Vagina (tissue), 2 donors: ENCODE measurements around the gene LPIN1. TPM values are rescaled to one million over a fixed set of nuclear protein-coding genes. Genes with fewer than 3 reads are reported as not detected.

ENCODE experiments used
- DNase-seq, 2 donors: peaks; one replicate each; pipeline ENCODE4 v3.0.0-alpha.2; 2017; ENCODE audit errors: extremely low spot score in 2 of 2
- H3K27ac ChIP-seq: fragments of 200-600 bp; sonication (generic); one replicate; pipeline ENCODE4 v1.5.1; 2019
- H3K27me3 ChIP-seq: fragments of 200-600 bp; sonication (generic); one replicate; pipeline ENCODE4 v1.5.1; 2019
- H3K36me3 ChIP-seq, 2 donors: fragments of 200-600 bp; sonication (generic); one replicate each; pipeline ENCODE4 v1.5.1; 2017 to 2019
- H3K4me1 ChIP-seq: fragments of 200-600 bp; sonication (generic); one replicate; pipeline ENCODE4 v1.5.1; 2019
- H3K4me3 ChIP-seq, 2 donors: fragments of 200-600 bp; sonication (generic); 1 replicate in 1 of 2; 2 replicates in 1 of 2; pipeline ENCODE4 v1.5.1; 2016 to 2019
- H3K9me3 ChIP-seq: fragments of 200-600 bp; sonication (generic); one replicate; pipeline ENCODE4 v1.5.1; 2019
- CTCF ChIP-seq, 3 experiments: fragments of 450-650 bp in 2 of 3; fragments of 200-600 bp in 1 of 3; sonication (generic) in 1 of 3; IDR thresholded peaks; one replicate each; pipeline ENCODE4 v1.5.1; 2017 to 2019; ENCODE audit warnings: antibody characterized with exemption in 3 of 3, mild to moderate bottlenecking in 2 of 3, moderate library complexity in 2 of 3
- POLR2A ChIP-seq, 2 donors: fragments of 450-650 bp; IDR thresholded peaks; one replicate each; pipeline ENCODE4 v1.6.1; 2017; ENCODE audit warnings: antibody characterized with exemption in 2 of 2, mild to moderate bottlenecking in 2 of 2, moderate library complexity in 2 of 2
- POLR2AphosphoS5 ChIP-seq, 2 donors: sonication (generic); formaldehyde crosslinking; IDR thresholded peaks; one replicate each; pipeline ENCODE4 v1.9.0; 2017; ENCODE audit warnings: antibody characterized with exemption in 2 of 2, mild to moderate bottlenecking in 2 of 2, low read depth in 1 of 2; ENCODE audit not compliant: insufficient read depth in 1 of 2
- intact Hi-C: fragments of 100-400 bp; cut with DNase I; formaldehyde crosslinking; loops from one replicate; pipeline ENCODE4 v1.15.1; 2023
- total RNA-seq: library from RNA; depleted of rRNA; stranded (reverse); fragments of >200 nt; gene quantifications from one replicate; pipeline ENCODE4 v1.2.3, GENCODE V29; 2016

Gene LPIN1
- total RNA-seq, 1 donor from 2014 or later = 67.5 TPM

- Histone ChIP-seq H3K27me3 (no peaks in the 10 kb centered on the region), H3K9me3 (no peaks in the 10 kb centered on the region), H3K27ac (no peak overlapping the region), H3K4me3 (no peak overlapping the region), H3K36me3 (peaks cover 0 to 52% of the 10 kb centered on the region in 2 donors), H3K4me1 (no peaks in the 10 kb centered on the region)
- intact Hi-C loops = no loop called here
- TF ChIP-seq POLR2A (IDR thresholded peaks at IDR 0.05) = no peak
- no peak for TF ChIP-seq CTCF (IDR thresholded peaks at IDR 0.05)
- TF ChIP-seq POLR2AphosphoS5 (IDR thresholded peaks at IDR 0.05; ENCODE audit: insufficient read depth in 1 of 2, low read depth in 1 of 2) = no peak
- peak in 1 of 2 donors; percentile 55 for DNase-seq
Measured at GRCh38 chr2:11786592-11786991, 40.2 kb downstream of the LPIN1 start.

- peak in 1 of 2 donors; percentile 70 for DNase-seq
- peaks cover 0 to 53% of the 10 kb centered on the region in 2 donors for H3K36me3 ChIP-seq
- no peaks in the 10 kb centered on the region for H3K4me1 ChIP-seq
- intact Hi-C loops = no loop called here
- H3K4me3 ChIP-seq = no peak overlapping the region
- no peak for TF ChIP-seq CTCF (IDR thresholded peaks at IDR 0.05)
- no peak for TF ChIP-seq POLR2A (IDR thresholded peaks at IDR 0.05)
- TF ChIP-seq POLR2AphosphoS5 (IDR thresholded peaks at IDR 0.05; ENCODE audit: insufficient read depth in 1 of 2, low read depth in 1 of 2) = no peak
- no peaks in the 10 kb centered on the region for H3K9me3 ChIP-seq
- no peak overlapping the region for H3K27ac ChIP-seq
- no peaks in the 10 kb centered on the region for H3K27me3 ChIP-seq
Measured at GRCh38 chr2:11787991-11788390, 41.6 kb downstream of the LPIN1 start.

GRCh38 chr2:11788461-11789124 is 42.2 kb downstream of the LPIN1 start:
- Histone ChIP-seq H3K4me3 (no peak overlapping the region), H3K4me1 (no peaks in the 10 kb centered on the region), H3K36me3 (peaks cover 0 to 53% of the 10 kb centered on the region in 2 donors), H3K27me3 (no peaks in the 10 kb centered on the region), H3K9me3 (no peaks in the 10 kb centered on the region), H3K27ac (no peak overlapping the region)
- no peak for DNase-seq
- intact Hi-C loops = no loop called here
- TF ChIP-seq CTCF (IDR thresholded peaks at IDR 0.05) (no peak), POLR2A (IDR thresholded peaks at IDR 0.05) (no peak), POLR2AphosphoS5 (IDR thresholded peaks at IDR 0.05; ENCODE audit: insufficient read depth in 1 of 2, low read depth in 1 of 2) (no peak)

GRCh38 chr2:11789243-11789642 is 42.8 kb downstream of the LPIN1 start:
- Histone ChIP-seq H3K4me3 (no peak overlapping the region), H3K36me3 (peaks cover 0 to 53% of the 10 kb centered on the region in 2 donors), H3K9me3 (no peaks in the 10 kb centered on the region), H3K27ac (no peak overlapping the region), H3K27me3 (no peaks in the 10 kb centered on the region), H3K4me1 (no peaks in the 10 kb centered on the region)
- TF ChIP-seq POLR2A (IDR thresholded peaks at IDR 0.05) (no peak), POLR2AphosphoS5 (IDR thresholded peaks at IDR 0.05; ENCODE audit: insufficient read depth in 1 of 2, low read depth in 1 of 2) (no peak), CTCF (IDR thresholded peaks at IDR 0.05) (no peak)
- no peak for DNase-seq
- intact Hi-C loops = no loop called here

- H3K27me3 ChIP-seq = no peaks in the 10 kb centered on the region
- no peaks in the 10 kb centered on the region for H3K9me3 ChIP-seq
- no peaks in the 10 kb centered on the region for H3K4me1 ChIP-seq
- intact Hi-C loops = no loop called here
- H3K27ac ChIP-seq = no peak overlapping the region
- H3K36me3 ChIP-seq = peaks cover 0 to 56% of the 10 kb centered on the region in 2 donors
- H3K4me3 ChIP-seq = no peak overlapping the region
- TF ChIP-seq POLR2AphosphoS5 (IDR thresholded peaks at IDR 0.05; ENCODE audit: insufficient read depth in 1 of 2, low read depth in 1 of 2) = no peak
- TF ChIP-seq CTCF (IDR thresholded peaks at IDR 0.05) = no peak
- TF ChIP-seq POLR2A (IDR thresholded peaks at IDR 0.05) = no peak
- peak in 1 of 2 donors; percentile 19 for DNase-seq
Measured at GRCh38 chr2:11790228-11790627, 43.8 kb downstream of the LPIN1 start.
